CD14-positive monocyte (primary cell): ENCODE data around the gene KCNMA1. TPM values are rescaled to one million over a fixed set of nuclear protein-coding genes. Genes with fewer than 3 reads are reported as not detected.

Experiments used
- DNase-seq, 3 donors: peaks; one replicate each; pipeline ENCODE4 v3.0.0-alpha.2; 2011 to 2022
- H2AFZ ChIP-seq: 2 replicates; pipeline ENCODE4 v1.6.0; 2012; ENCODE audit warnings: mild to moderate bottlenecking, low read depth, low read length, inconsistent platforms; ENCODE audit not compliant: insufficient read depth, poor library complexity, severe bottlenecking
- H3K27ac ChIP-seq, 2 donors: 1 replicate in 1 of 2; 2 replicates in 1 of 2; pipeline ENCODE4 v1.5.1; 2012 to 2013; ENCODE audit warnings: low read length in 2 of 2, control low read depth in 1 of 2, inconsistent platforms in 1 of 2, low read depth in 1 of 2, mild to moderate bottlenecking in 1 of 2
- H3K27me3 ChIP-seq, 2 donors: one replicate each; pipeline versions ENCODE4 v1.6.0 to v1.6.1; 2011 to 2013; ENCODE audit warnings: low read length in 2 of 2; ENCODE audit not compliant: control insufficient read depth in 2 of 2, insufficient read depth in 2 of 2
- H3K36me3 ChIP-seq, 2 donors: replicated peaks in 1 of 2; 1 replicate in 1 of 2; 2 replicates in 1 of 2; pipeline versions ENCODE4 v1.5.1 to v1.6.1; 2012 to 2013; ENCODE audit warnings: low read length in 2 of 2, control low read depth in 1 of 2, inconsistent platforms in 1 of 2, mild to moderate bottlenecking in 1 of 2; ENCODE audit not compliant: insufficient read depth in 2 of 2, control insufficient read depth in 1 of 2
- H3K4me1 ChIP-seq, 2 donors: 1 replicate in 1 of 2; 2 replicates in 1 of 2; pipeline versions ENCODE4 v1.5.1 to v1.6.1; 2012 to 2013; ENCODE audit warnings: low read length in 2 of 2, control low read depth in 1 of 2, inconsistent platforms in 1 of 2, mild to moderate bottlenecking in 1 of 2, moderate library complexity in 1 of 2; ENCODE audit not compliant: insufficient read depth in 2 of 2, control insufficient read depth in 1 of 2
- H3K4me2 ChIP-seq: replicated peaks from 2 replicates; pipeline ENCODE3; 2012; ENCODE audit warnings: low read length, moderate library complexity, mild to moderate bottlenecking; ENCODE audit not compliant: poor library complexity, severe bottlenecking; ENCODE audit errors: extremely low read depth
- H3K4me3 ChIP-seq, 3 experiments: fragments of 200-600 bp in 1 of 3; sonication (generic) in 1 of 3; replicated peaks in 1 of 3; 1 replicate in 2 of 3; 2 replicates in 1 of 3; pipeline ENCODE4 v1.5.1; 2011 to 2013; ENCODE audit warnings: low read length in 3 of 3, mild to moderate bottlenecking in 3 of 3, control low read depth in 2 of 3, low read depth in 2 of 3, inconsistent platforms in 1 of 3, moderate library complexity in 1 of 3
- H3K79me2 ChIP-seq: 2 replicates; pipeline ENCODE4 v1.6.0; 2012; ENCODE audit warnings: mild to moderate bottlenecking, control low read depth, inconsistent platforms, low read length, moderate library complexity; ENCODE audit not compliant: insufficient read depth
- H3K9ac ChIP-seq: 2 replicates; pipeline ENCODE4 v1.6.0; 2017; ENCODE audit warnings: low read length, mild to moderate bottlenecking; ENCODE audit not compliant: insufficient read depth, poor library complexity, severe bottlenecking
- H3K9me3 ChIP-seq, 2 donors: replicated peaks in 1 of 2; 1 replicate in 1 of 2; 2 replicates in 1 of 2; pipeline versions ENCODE4 v1.5.1 to v1.6.1; 2012 to 2013; ENCODE audit warnings: low read length in 2 of 2, control low read depth in 1 of 2; ENCODE audit not compliant: control insufficient read depth in 1 of 2, insufficient read depth in 1 of 2
- H4K20me1 ChIP-seq: 2 replicates; pipeline ENCODE4 v1.6.0; 2012; ENCODE audit warnings: mild to moderate bottlenecking, low read length, control low read depth, moderate library complexity; ENCODE audit not compliant: insufficient read depth
- H3K27ac Mint-ChIP-seq, 7 donors: one replicate each; pipeline ENCODE4 v1.8.0; 2020; ENCODE audit warnings: mild to moderate bottlenecking in 7 of 7, mixed read lengths in 7 of 7, moderate library complexity in 6 of 7, inconsistent platforms in 2 of 7
- H3K27me3 Mint-ChIP-seq, 3 donors: one replicate each; pipeline ENCODE4 v1.8.0; 2021 to 2022; ENCODE audit warnings: low read depth in 3 of 3, mild to moderate bottlenecking in 3 of 3, mixed read lengths in 3 of 3, moderate library complexity in 3 of 3, inconsistent platforms in 1 of 3
- H3K36me3 Mint-ChIP-seq, 2 donors: one replicate each; pipeline ENCODE4 v1.8.0; 2020; ENCODE audit warnings: mixed read lengths in 2 of 2, inconsistent platforms in 1 of 2, mild to moderate bottlenecking in 1 of 2
- H3K4me1 Mint-ChIP-seq: one replicate; pipeline ENCODE4 v1.8.0; 2020; ENCODE audit warnings: mild to moderate bottlenecking, mixed read lengths
- H3K4me3 Mint-ChIP-seq, 2 donors: one replicate each; pipeline ENCODE4 v1.8.0; 2020; ENCODE audit warnings: mild to moderate bottlenecking in 2 of 2, mixed read lengths in 2 of 2, moderate library complexity in 1 of 2
- H3K9me3 Mint-ChIP-seq, 7 donors: one replicate each; pipeline ENCODE4 v1.8.0; 2020 to 2022; ENCODE audit warnings: mixed read lengths in 7 of 7, mild to moderate bottlenecking in 6 of 7, moderate library complexity in 6 of 7, inconsistent platforms in 2 of 7
- CTCF ChIP-seq: fragments of 200-600 bp; IDR thresholded peaks from one replicate; pipeline ENCODE4 v1.8.0; 2022; ENCODE audit warnings: antibody characterized with exemption, mild to moderate bottlenecking
- WGBS: methylation state at CpG from one replicate; pipeline ENCODE4 v1.1.5; 2013; ENCODE audit warnings: missing lambda C conversion rate; ENCODE audit not compliant: insufficient coverage; 5-methylcytosine and 5-hydroxymethylcytosine counted together
- intact Hi-C, 2 donors: fragments of 100-400 bp; cut with micrococcal nuclease; formaldehyde crosslinking; loops; one replicate each; pipeline versions ENCODE4 v1.15.0 to v1.15.1; 2023
- polyA plus RNA-seq, 3 donors: library from polyadenylated mRNA; depleted of rRNA in 1 of 3; unstranded in 2 of 3; stranded (reverse) in 1 of 3; fragments of 300-500 nt in 2 of 3; fragments of >200 nt in 1 of 3; fragmentation: Illumina TruSeq in 2 of 3; gene quantifications; 1 replicate in 2 of 3; 2 replicates in 1 of 3; pipeline ENCODE4 v1.2.3, GENCODE V29; 2012 to 2021

Gene KCNMA1
- polyA plus RNA-seq, 3 donors: 0.11 to 1.0 TPM; not detected in 1

GRCh38 chr10:77478247-77478961, 159.2 kb downstream of the KCNMA1 start:
- Histone ChIP-seq H4K20me1 (no peaks in the 10 kb centered on the region), H3K36me3 (no peaks in the 10 kb centered on the region), H2AFZ (no peak overlapping the region), H3K27me3 (peaks cover 0 to 2% of the 10 kb centered on the region in 2 donors), H3K27ac (no peak overlapping the region), H3K4me2 (no peak overlapping the region), H3K79me2 (no peaks in the 10 kb centered on the region), H3K4me1 (no peaks in the 10 kb centered on the region), H3K4me3 (no peak overlapping the region), H3K9me3 (no peaks in the 10 kb centered on the region), H3K9ac (no peak overlapping the region)
- H3K4me1 Mint-ChIP-seq: no peaks in the 10 kb centered on the region
- no peak for TF ChIP-seq CTCF
- intact Hi-C loops: no loop called here
- no peak overlapping the region for H3K27ac Mint-ChIP-seq
- no peaks in the 10 kb centered on the region for H3K9me3 Mint-ChIP-seq
- DNase-seq: no peak
- H3K36me3 Mint-ChIP-seq: no peaks in the 10 kb centered on the region
- WGBS: no CpG with 5 or more reads among the region's 4 CpGs
- no peak overlapping the region for H3K4me3 Mint-ChIP-seq
- H3K27me3 Mint-ChIP-seq: peaks cover 6 to 18% (median 18%) of the 10 kb centered on the region in 3 donors

DNA sequence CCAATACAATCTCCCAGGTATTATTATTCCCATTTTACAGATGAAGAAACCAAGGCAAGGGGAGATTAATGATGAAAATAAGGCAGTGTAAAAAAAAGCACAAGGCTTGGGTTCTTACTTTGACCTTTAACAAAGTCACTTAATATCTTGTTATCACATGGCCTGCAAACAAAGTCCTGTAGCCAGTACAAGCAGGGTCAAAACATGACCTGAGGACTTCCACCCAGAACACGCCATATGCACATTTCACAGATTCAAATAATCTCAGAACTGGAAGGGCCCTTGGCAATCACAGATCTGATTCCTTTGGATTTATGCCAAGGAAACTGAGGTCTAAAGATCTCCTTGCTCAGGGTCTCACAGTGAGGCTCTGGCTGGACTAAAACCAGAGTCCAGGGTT, 162.1 kb downstream of the KCNMA1 start:
- Mint-ChIP-seq H3K9me3 (no peaks in the 10 kb centered on the region), H3K4me3 (no peak overlapping the region), H3K36me3 (no peaks in the 10 kb centered on the region), H3K27ac (no peak overlapping the region), H3K27me3 (peaks cover 3 to 10% (median 7%) of the 10 kb centered on the region in 3 donors), H3K4me1 (no peaks in the 10 kb centered on the region)
- H3K9ac ChIP-seq: no peak overlapping the region
- no peaks in the 10 kb centered on the region for H3K9me3 ChIP-seq
- no peak for TF ChIP-seq CTCF
- no peak overlapping the region for H3K27ac ChIP-seq
- no peaks in the 10 kb centered on the region for H3K36me3 ChIP-seq
- H3K79me2 ChIP-seq: no peaks in the 10 kb centered on the region
- no peak overlapping the region for H2AFZ ChIP-seq
- intact Hi-C loops: no loop called here
- H3K27me3 ChIP-seq: peaks cover 0 to 2% of the 10 kb centered on the region in 2 donors
- 67% methylated on average over 1 of the region's 1 CpG for WGBS
- H3K4me1 ChIP-seq: no peaks in the 10 kb centered on the region
- DNase-seq: no peak
- H3K4me3 ChIP-seq: no peak overlapping the region
- no peaks in the 10 kb centered on the region for H4K20me1 ChIP-seq
- no peak overlapping the region for H3K4me2 ChIP-seq
